Stomach (tissue), 9 donors: Measurements from ENCODE around the gene CCND1. TPM values are rescaled to one million over a fixed set of nuclear protein-coding genes. Genes with fewer than 3 reads are reported as not detected.

ENCODE experiments used
- DNase-seq, 2 donors: peaks; one replicate each; pipeline versions ENCODE4 v3.0.0 to v3.0.0-alpha.2; 2013 to 2019
- H3K27ac ChIP-seq, 5 donors: fragments of 200-600 bp in 4 of 5; sonication (generic) in 4 of 5; one replicate each; pipeline ENCODE4 v1.5.1; 2013 to 2019; ENCODE audit warnings: mild to moderate bottlenecking in 1 of 5, moderate library complexity in 1 of 5
- H3K27me3 ChIP-seq, 3 donors: fragments of 200-600 bp; sonication (generic); one replicate each; pipeline ENCODE4 v1.5.1; 2017 to 2019; ENCODE audit warnings: mixed run types in 1 of 3
- H3K36me3 ChIP-seq, 4 donors: fragments of 200-600 bp; sonication (generic); 1 replicate in 3 of 4; 2 replicates in 1 of 4; pipeline ENCODE4 v1.5.1; 2016 to 2019
- H3K4me1 ChIP-seq, 4 donors: fragments of 200-600 bp; sonication (generic); one replicate each; pipeline ENCODE4 v1.5.1; 2016 to 2019
- H3K4me3 ChIP-seq, 4 donors: fragments of 200-600 bp; sonication (generic) in 3 of 4; one replicate each; pipeline ENCODE4 v1.5.1; 2016 to 2019; ENCODE audit warnings: mild to moderate bottlenecking in 1 of 4
- H3K9me3 ChIP-seq, 4 donors: fragments of 200-600 bp; sonication (generic); one replicate each; pipeline ENCODE4 v1.5.1; 2016 to 2019
- CTCF ChIP-seq, 7 experiments: fragments of 450-650 bp in 4 of 7; fragments of 200-600 bp in 3 of 7; sonication (generic) in 3 of 7; IDR thresholded peaks; one replicate each; pipeline ENCODE4 v1.5.1; 2016 to 2019; ENCODE audit warnings: antibody characterized with exemption in 7 of 7, control low read depth in 2 of 7, mild to moderate bottlenecking in 1 of 7
- EP300 ChIP-seq: sonication (generic); formaldehyde crosslinking; IDR thresholded peaks from one replicate; pipeline ENCODE4 v1.6.1; 2017; ENCODE audit warnings: antibody characterized with exemption
- POLR2A ChIP-seq, 4 donors: fragments of 450-650 bp; IDR thresholded peaks; one replicate each; pipeline ENCODE4 v1.6.1; 2016; ENCODE audit warnings: antibody characterized with exemption in 4 of 4, control low read depth in 2 of 4, mild to moderate bottlenecking in 1 of 4, moderate library complexity in 1 of 4
- POLR2AphosphoS5 ChIP-seq, 3 donors: sonication (generic); formaldehyde crosslinking; IDR thresholded peaks; one replicate each; pipeline ENCODE4 v1.6.1; 2016; ENCODE audit warnings: antibody characterized with exemption in 3 of 3
- WGBS, 5 donors: extraction: QIAGEN DNeasy Blood & Tissue Kit in 3 of 5; methylation state at CpG; one replicate each; pipeline versions ENCODE4 v1.1.5 to v1.1.7; 2013 to 2018; 5-methylcytosine and 5-hydroxymethylcytosine counted together
- intact Hi-C: fragments of 100-400 bp; cut with DNase I; formaldehyde crosslinking; loops from one replicate; pipeline ENCODE4 v1.15.1; 2023; ENCODE audit warnings: low total_unique reads
- polyA plus RNA-seq, 3 donors: library from polyadenylated mRNA; stranded (reverse); fragments of 200-250 nt; gene quantifications; one replicate each; pipeline ENCODE4 v1.2.3, GENCODE V29; 2013
- total RNA-seq, 5 donors: library from RNA; depleted of rRNA; stranded (reverse); fragments of >200 nt; gene quantifications; one replicate each; pipeline versions ENCODE4 v1.1.0 to v1.2.3, GENCODE V29; 2014 to 2016
- donor health status: healthy with polysubstance abuse.
- donor health status: Bipolar disorder and iron deficiency.
- donor health status: healthy.

Gene CCND1
- total and polyA plus RNA-seq, 8 donors, result 17.6 to 293 (median 55.1) TPM

- no peaks in the 10 kb centered on the region for H3K9me3 ChIP-seq
These were observed 20.4 kb downstream of the CCND1 start for GRCh38 chr11:69661413-69661715.

GRCh38 chr11:69662021-69662698, 21.2 kb downstream of the CCND1 start:
- Histone ChIP-seq H3K9me3 (no peaks in the 10 kb centered on the region), H3K27me3 (no peaks in the 10 kb centered on the region), H3K4me1 (peaks cover 0 to 7% (median 0%) of the 10 kb centered on the region in 4 donors), H3K27ac (no peak overlapping the region), H3K36me3 (peaks cover 31 to 58% (median 56%) of the 10 kb centered on the region in 4 donors), H3K4me3 (no peak overlapping the region)
- no peak for DNase-seq
- intact Hi-C loops, result no loop called here
- TF ChIP-seq POLR2AphosphoS5 (IDR thresholded peaks at IDR 0.05) (no peak), EP300 (no peak), POLR2A (IDR thresholded peaks at IDR 0.05) (no peak), CTCF (IDR thresholded peaks at IDR 0.05) (no peak)
- 77 to 85% (median 84%) methylated on average over 16 of the region's 16 CpGs for WGBS, 5 donors

More at GRCh38 chr11:69661413-69661715, 20.4 kb downstream of the CCND1 start:
- H3K27ac ChIP-seq, result no peak overlapping the region
- H3K36me3 ChIP-seq, result peaks cover 24 to 50% (median 48%) of the 10 kb centered on the region in 4 donors
- DNase-seq, result no peak
- H3K27me3 ChIP-seq, result no peaks in the 10 kb centered on the region
- WGBS, 5 donors, result 69 to 97% (median 79%) methylated on average over 10 of the region's 10 CpGs
- no peak overlapping the region for H3K4me3 ChIP-seq
- no peak for TF ChIP-seq POLR2A (IDR thresholded peaks at IDR 0.05)
- no peak for TF ChIP-seq CTCF (IDR thresholded peaks at IDR 0.05)
- TF ChIP-seq EP300, result no peak
- TF ChIP-seq POLR2AphosphoS5 (IDR thresholded peaks at IDR 0.05), result no peak
- intact Hi-C loops, result no loop called here
- peaks cover 0 to 7% (median 0%) of the 10 kb centered on the region in 4 donors for H3K4me1 ChIP-seq

- Histone ChIP-seq H3K9me3 (no peaks in the 10 kb centered on the region), H3K27me3 (no peaks in the 10 kb centered on the region), H3K36me3 (peaks cover 33 to 64% (median 63%) of the 10 kb centered on the region in 4 donors), H3K27ac (no peak overlapping the region), H3K4me3 (no peak overlapping the region), H3K4me1 (peaks cover 0 to 4% (median 0%) of the 10 kb centered on the region in 4 donors)
- WGBS, 5 donors, result 87 to 93% (median 89%) methylated on average over 12 to 13 of the region's 13 CpGs
- TF ChIP-seq EP300, result no peak
- no peak for TF ChIP-seq POLR2AphosphoS5 (IDR thresholded peaks at IDR 0.05)
- TF ChIP-seq CTCF (IDR thresholded peaks at IDR 0.05), result no peak
- TF ChIP-seq POLR2A (IDR thresholded peaks at IDR 0.05), result no peak
- no peak for DNase-seq
- intact Hi-C loops, result no loop called here
These were observed 21.9 kb downstream of the CCND1 start for GRCh38 chr11:69662806-69663205.

GRCh38 chr11:69663326-69663725, 22.4 kb downstream of the CCND1 start:
- Histone ChIP-seq H3K36me3 (peaks cover 33 to 69% (median 65%) of the 10 kb centered on the region in 4 donors), H3K27me3 (no peaks in the 10 kb centered on the region), H3K27ac (no peak overlapping the region), H3K9me3 (no peaks in the 10 kb centered on the region), H3K4me1 (peaks cover 0 to 3% (median 0%) of the 10 kb centered on the region in 4 donors), H3K4me3 (no peak overlapping the region)
- intact Hi-C loops, result no loop called here
- DNase-seq, result no peak
- 83 to 95% (median 88%) methylated on average over 6 of the region's 6 CpGs for WGBS, 5 donors
- no peak for TF ChIP-seq POLR2AphosphoS5 (IDR thresholded peaks at IDR 0.05)
- TF ChIP-seq EP300, result no peak
- no peak for TF ChIP-seq POLR2A (IDR thresholded peaks at IDR 0.05)
- no peak for TF ChIP-seq CTCF (IDR thresholded peaks at IDR 0.05)
